PC-3 (cell line): Measurements from ENCODE around the gene EIF5A2. TPM values are rescaled to one million over a fixed set of nuclear protein-coding genes. Genes with fewer than 3 reads are reported as not detected.
A peak's percentile ranks its signal among the peaks of the same experiment; 100 is the strongest.
"Not testable (repeated sequence)": the region's sequence is repeated elsewhere in the genome, so short reads cannot be mapped to it uniquely, and the experiment has no call there.

Source experiments
- ATAC-seq: fragments of 200-7000 bp; cut with Tn5 transposase; 2 replicates; pipeline ENCODE4 v1.9.1; 2020; ENCODE audit warnings: mild to moderate bottlenecking, moderate library complexity
- BruUV-seq: library from RNA; stranded (reverse); fragments of 400-500 nt; replicated peaks from 2 replicates; lab custom pipeline; 2021; lab: Mats Ljungman, UMichigan
- CTCF ChIA-PET: fragments of 300-600 bp; sonication (Branson Sonifier 250); formaldehyde crosslinking; loops from one replicate; lab custom pipeline; 2022; ENCODE audit warnings: antibody characterized with exemption; lab: Charles Lee
- POLR2A ChIA-PET: fragments of 300-600 bp; sonication (Branson Sonifier 250); formaldehyde crosslinking; loops from one replicate; lab custom pipeline; 2022; ENCODE audit warnings: antibody characterized with exemption; ENCODE audit not compliant: unreplicated experiment; lab: Charles Lee
- DNase-seq: peaks from one replicate; pipeline ENCODE4 v3.0.0-alpha.2; 2015
- H2AFZ ChIP-seq: fragments of 300-600 bp; sonication (generic); 2 replicates; pipeline ENCODE4 v1.6.0; 2016; ENCODE audit warnings: antibody characterized with exemption, low read length
- H3F3A ChIP-seq: fragments of 300-600 bp; sonication (generic); one replicate; pipeline ENCODE4 v1.6.0; 2017; ENCODE audit warnings: antibody characterized with exemption, low read length, control low read depth, mild to moderate bottlenecking; ENCODE audit not compliant: unreplicated experiment
- H3K27ac ChIP-seq: fragments of 300-600 bp; sonication (generic); 2 replicates; pipeline ENCODE4 v1.5.1; 2016; ENCODE audit warnings: mild to moderate bottlenecking, low read length
- H3K27me3 ChIP-seq: fragments of 300-600 bp; sonication (generic); 2 replicates; pipeline ENCODE4 v1.6.1; 2016; ENCODE audit warnings: low read length, mixed read lengths
- H3K36me3 ChIP-seq: fragments of 300-600 bp; sonication (generic); 2 replicates; pipeline ENCODE4 v1.6.1; 2016; ENCODE audit warnings: low read depth, mixed run types, low read length, mixed read lengths
- H3K4me1 ChIP-seq: fragments of 300-600 bp; sonication (generic); 2 replicates; pipeline ENCODE4 v1.5.1; 2016; ENCODE audit warnings: low read length; ENCODE audit not compliant: insufficient read depth
- H3K4me2 ChIP-seq: fragments of 300-600 bp; sonication (generic); 2 replicates; pipeline ENCODE4 v1.6.0; 2016; ENCODE audit warnings: low read length
- H3K4me3 ChIP-seq: fragments of 300-600 bp; sonication (generic); 2 replicates; pipeline ENCODE4 v1.5.1; 2016; ENCODE audit warnings: mild to moderate bottlenecking, low read length, mixed read lengths
- H3K79me2 ChIP-seq: fragments of 300-600 bp; sonication (generic); 2 replicates; pipeline ENCODE4 v1.6.1; 2017; ENCODE audit warnings: low read length, mixed read lengths
- H3K9ac ChIP-seq: fragments of 300-600 bp; sonication (generic); 2 replicates; pipeline ENCODE4 v1.6.0; 2016; ENCODE audit warnings: mild to moderate bottlenecking, low read length
- H3K9me2 ChIP-seq: fragments of 300-600 bp; sonication (generic); replicated peaks from 2 replicates; pipeline ENCODE4 v1.6.1; 2016; ENCODE audit warnings: mixed run types, low read length, mixed read lengths
- H3K9me3 ChIP-seq: fragments of 300-600 bp; sonication (generic); 2 replicates; pipeline ENCODE4 v1.6.1; 2016; ENCODE audit warnings: low read length, mixed read lengths
- H4K20me1 ChIP-seq: fragments of 300-600 bp; sonication (generic); 2 replicates; pipeline ENCODE4 v1.6.1; 2016; ENCODE audit warnings: low read length, mixed read lengths
- EZH2 ChIP-seq: fragments of 300-600 bp; sonication (generic); IDR thresholded peaks from one replicate; pipeline ENCODE4 v1.6.1; 2017; ENCODE audit warnings: antibody characterized with exemption, mild to moderate bottlenecking, low read length; ENCODE audit not compliant: unreplicated experiment
- EZH2phosphoT487 ChIP-seq: fragments of 300-600 bp; sonication (generic); IDR thresholded peaks from 2 replicates; pipeline ENCODE4 v1.6.1; 2018; ENCODE audit warnings: mild to moderate bottlenecking, antibody characterized with exemption, low read length, borderline replicate concordance
- intact Hi-C: fragments of 100-400 bp; cut with micrococcal nuclease; formaldehyde crosslinking; loops from 2 replicates; pipeline ENCODE4 v1.9.0; 2023
- total RNA-seq: library from RNA; depleted of rRNA; stranded (reverse); fragments of >200 nt; gene quantifications from 2 replicates; pipeline ENCODE4 v1.2.3, GENCODE V29; 2014
- TF ChIP-seq, protein P1 (sequence below): fragments of 300-600 bp; sonication (generic); conservative IDR thresholded peaks from 2 replicates; pipeline ENCODE4 v1.5.1; 2017; ENCODE audit warnings: antibody characterized with exemption, low read depth, mild to moderate bottlenecking, low read length

EIF5A2 gene
- total RNA-seq, 1 experiment from 2014 or later: 11.1 TPM

DNA sequence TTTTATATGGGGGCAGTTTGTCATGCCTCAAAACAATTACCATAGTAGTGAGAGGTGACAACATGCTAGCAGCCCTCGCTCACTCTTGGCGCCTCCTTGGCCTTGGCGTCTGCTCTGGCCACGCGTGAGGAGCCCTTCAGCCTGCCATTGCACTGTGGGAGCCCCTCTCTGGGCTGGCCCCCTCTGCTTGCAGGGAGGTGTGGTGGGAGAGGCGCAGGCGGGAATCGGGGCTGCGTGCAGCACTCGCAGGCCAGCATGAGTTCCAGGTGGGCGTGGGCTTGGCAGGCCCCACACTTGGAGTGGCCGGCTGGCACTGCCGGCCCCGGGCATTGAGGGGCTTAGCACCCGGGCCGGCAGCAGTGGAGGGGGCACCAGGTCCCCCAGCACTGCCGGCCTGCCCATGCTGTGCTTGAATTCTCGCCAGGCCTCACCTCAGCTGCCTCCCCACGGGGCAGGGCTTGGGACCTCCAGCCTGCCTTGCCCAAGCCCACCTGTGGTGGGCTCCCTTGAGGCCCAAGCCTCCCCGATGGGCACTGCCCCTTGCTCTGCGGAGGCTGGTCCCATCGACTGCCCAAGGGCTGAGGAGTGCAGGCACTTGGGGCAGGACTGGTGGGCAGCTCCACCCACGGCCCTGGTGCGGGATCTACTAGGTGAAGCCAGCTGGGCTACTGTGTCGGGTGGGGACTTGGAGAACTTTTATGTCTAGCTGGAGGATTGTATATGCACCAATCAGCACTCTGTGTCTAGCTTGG is 38.8 kb upstream of the EIF5A2 start:
- Histone ChIP-seq H3F3A (no peaks in the 10 kb centered on the region), H3K79me2 (no peaks in the 10 kb centered on the region), H3K27ac (no peak overlapping the region), H3K9me2 (no peaks in the 10 kb centered on the region), H3K4me3 (no peak overlapping the region), H3K9me3 (no peaks in the 10 kb centered on the region), H3K36me3 (no peaks in the 10 kb centered on the region), H3K9ac (no peak overlapping the region), H3K27me3 (no peaks in the 10 kb centered on the region), H4K20me1 (no peaks in the 10 kb centered on the region), H2AFZ (no peak overlapping the region), H3K4me2 (no peak overlapping the region), H3K4me1 (no peaks in the 10 kb centered on the region)
- intact Hi-C loops: no loop called here
- DNase-seq (no peak), ATAC-seq (no peak)
- BruUV-seq: no TSS peak
- TF ChIP-seq EZH2 (no peak), EZH2phosphoT487 (no peak)
- TF ChIP-seq, protein P1, sequence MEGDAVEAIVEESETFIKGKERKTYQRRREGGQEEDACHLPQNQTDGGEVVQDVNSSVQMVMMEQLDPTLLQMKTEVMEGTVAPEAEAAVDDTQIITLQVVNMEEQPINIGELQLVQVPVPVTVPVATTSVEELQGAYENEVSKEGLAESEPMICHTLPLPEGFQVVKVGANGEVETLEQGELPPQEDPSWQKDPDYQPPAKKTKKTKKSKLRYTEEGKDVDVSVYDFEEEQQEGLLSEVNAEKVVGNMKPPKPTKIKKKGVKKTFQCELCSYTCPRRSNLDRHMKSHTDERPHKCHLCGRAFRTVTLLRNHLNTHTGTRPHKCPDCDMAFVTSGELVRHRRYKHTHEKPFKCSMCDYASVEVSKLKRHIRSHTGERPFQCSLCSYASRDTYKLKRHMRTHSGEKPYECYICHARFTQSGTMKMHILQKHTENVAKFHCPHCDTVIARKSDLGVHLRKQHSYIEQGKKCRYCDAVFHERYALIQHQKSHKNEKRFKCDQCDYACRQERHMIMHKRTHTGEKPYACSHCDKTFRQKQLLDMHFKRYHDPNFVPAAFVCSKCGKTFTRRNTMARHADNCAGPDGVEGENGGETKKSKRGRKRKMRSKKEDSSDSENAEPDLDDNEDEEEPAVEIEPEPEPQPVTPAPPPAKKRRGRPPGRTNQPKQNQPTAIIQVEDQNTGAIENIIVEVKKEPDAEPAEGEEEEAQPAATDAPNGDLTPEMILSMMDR: no peak
- CTCF ChIA-PET: no interaction called here
- POLR2A ChIA-PET: no interaction called here

DNA sequence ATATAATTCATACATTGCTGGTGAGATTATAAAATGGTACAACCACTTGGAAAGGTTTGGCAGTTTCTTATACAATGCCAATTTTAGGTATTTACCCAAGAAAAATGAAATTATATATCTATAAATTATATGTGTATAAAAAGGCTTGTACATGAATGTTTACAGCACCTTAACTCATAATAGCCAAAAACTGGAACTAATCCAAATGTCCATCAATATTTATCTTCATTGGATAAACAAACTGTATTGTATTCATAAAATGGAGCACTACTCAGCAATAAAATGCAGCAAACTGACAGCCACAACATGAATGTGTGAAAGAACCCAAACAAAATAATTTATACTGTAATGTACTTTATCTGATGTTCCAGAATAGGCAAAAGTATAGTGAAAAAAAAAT is 33.6 kb upstream of the EIF5A2 start:
- Histone ChIP-seq H4K20me1 (no peaks in the 10 kb centered on the region), H3F3A (no peaks in the 10 kb centered on the region), H3K9me2 (no peaks in the 10 kb centered on the region), H3K4me3 (no peak overlapping the region), H2AFZ (no peak overlapping the region), H3K4me2 (no peak overlapping the region), H3K79me2 (no peaks in the 10 kb centered on the region), H3K27me3 (no peaks in the 10 kb centered on the region), H3K9ac (no peak overlapping the region), H3K27ac (no peak overlapping the region), H3K36me3 (no peaks in the 10 kb centered on the region), H3K4me1 (peaks cover 6% of the 10 kb centered on the region; the same call in 1 of the 2 replicates), H3K9me3 (no peaks in the 10 kb centered on the region)
- intact Hi-C loops: no loop called here
- CTCF ChIA-PET: interaction anchor here (0.7 kb wide), 1 partner anchor 31 kb away, joined by 3 read pairs; no protein-coding TSS in a partner anchor
- POLR2A ChIA-PET: interaction anchor here (0.6 kb wide), 1 partner anchor 68 kb away, joined by 7 read pairs; no protein-coding TSS in a partner anchor
- no TSS peak for BruUV-seq
- DNase-seq (no peak), ATAC-seq (no peak)
- TF ChIP-seq EZH2phosphoT487 (no peak), EZH2 (no peak)
- TF ChIP-seq, protein P1: no peak

DNA sequence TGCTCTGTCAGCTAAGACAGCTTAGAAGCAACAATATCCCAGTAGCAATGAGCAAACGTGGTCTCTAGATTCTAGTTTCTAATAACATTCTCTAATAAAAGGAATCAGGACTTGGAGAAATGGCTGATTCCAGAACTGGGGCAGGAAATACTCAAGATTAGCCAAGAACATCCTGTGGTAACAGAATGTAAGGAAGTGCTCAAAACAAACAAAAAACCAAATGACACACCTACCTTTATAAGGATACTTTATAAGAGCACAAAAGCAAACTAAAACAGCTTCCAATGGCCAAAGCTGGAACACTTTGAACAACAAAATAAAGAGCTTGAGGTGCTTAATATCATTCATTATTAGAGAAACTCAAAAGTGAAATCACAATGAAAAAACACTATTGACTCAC is 33.1 kb upstream of the EIF5A2 start:
- peak; percentile 93 for ATAC-seq
- DNase-seq: peak; percentile 50
- Histone ChIP-seq H3K4me3 (no peak overlapping the region), H3K4me2 (no peak overlapping the region), H3F3A (no peaks in the 10 kb centered on the region), H3K27me3 (no peaks in the 10 kb centered on the region), H3K9me3 (no peaks in the 10 kb centered on the region), H3K27ac (no peak overlapping the region), H3K36me3 (no peaks in the 10 kb centered on the region), H2AFZ (no peak overlapping the region), H4K20me1 (no peaks in the 10 kb centered on the region), H3K9me2 (no peaks in the 10 kb centered on the region), H3K4me1 (peaks cover 6% of the 10 kb centered on the region; the same call in 1 of the 2 replicates), H3K79me2 (no peaks in the 10 kb centered on the region), H3K9ac (no peak overlapping the region)
- no TSS peak for BruUV-seq
- ChIA-PET POLR2A (interaction anchor here (0.6 kb wide), 1 partner anchor 67 kb away, joined by 7 read pairs; no protein-coding TSS in a partner anchor), CTCF (interaction anchor here (0.7 kb wide), 1 partner anchor 31 kb away, joined by 3 read pairs; no protein-coding TSS in a partner anchor)
- no peak for TF ChIP-seq EZH2
- TF ChIP-seq, protein P1: no peak
- TF ChIP-seq EZH2phosphoT487: no peak
- intact Hi-C loops: no loop called here

DNA sequence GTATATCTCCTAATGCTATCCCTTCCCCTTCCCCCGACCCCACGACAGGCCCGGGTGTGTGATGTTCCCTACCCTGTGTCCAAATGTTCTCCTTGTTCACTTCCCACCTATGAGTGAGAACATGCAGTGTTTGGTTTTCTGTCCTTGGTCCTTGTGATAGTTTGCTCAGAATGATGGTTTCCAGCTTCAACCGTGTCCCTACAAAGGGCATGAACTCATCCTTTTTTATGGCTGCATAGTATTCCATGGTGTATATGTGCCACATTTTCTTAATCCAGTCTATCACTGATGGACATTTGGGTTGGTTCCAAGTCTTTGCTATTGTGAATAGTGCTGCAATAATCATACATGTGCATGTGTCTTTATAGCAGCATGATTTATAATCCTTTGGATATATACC is 24.6 kb upstream of the EIF5A2 start:
- ATAC-seq, H3K9me2 ChIP-seq, H3K4me2 ChIP-seq, H4K20me1 ChIP-seq, H3K9ac ChIP-seq, POLR2A ChIA-PET, CTCF ChIA-PET, H3K36me3 ChIP-seq, H3K27ac ChIP-seq, H2AFZ ChIP-seq, H3K9me3 ChIP-seq, H3K4me3 ChIP-seq, intact Hi-C loops, BruUV-seq, H3K4me1 ChIP-seq, H3F3A ChIP-seq, H3K79me2 ChIP-seq, H3K27me3 ChIP-seq, DNase-seq: not testable (repeated sequence)
